ENCODE measurements around the gene IDE. TPM values are rescaled to one million over a fixed set of nuclear protein-coding genes. Genes with fewer than 3 reads are reported as not detected.
"Not testable (repeated sequence)": the region's sequence is repeated elsewhere in the genome, so short reads cannot be mapped to it uniquely, and the experiment has no call there.

The IDE gene
- polyA plus RNA-seq, 3 donors, result 23.2 to 26.4 (median 25.3) TPM

DNA sequence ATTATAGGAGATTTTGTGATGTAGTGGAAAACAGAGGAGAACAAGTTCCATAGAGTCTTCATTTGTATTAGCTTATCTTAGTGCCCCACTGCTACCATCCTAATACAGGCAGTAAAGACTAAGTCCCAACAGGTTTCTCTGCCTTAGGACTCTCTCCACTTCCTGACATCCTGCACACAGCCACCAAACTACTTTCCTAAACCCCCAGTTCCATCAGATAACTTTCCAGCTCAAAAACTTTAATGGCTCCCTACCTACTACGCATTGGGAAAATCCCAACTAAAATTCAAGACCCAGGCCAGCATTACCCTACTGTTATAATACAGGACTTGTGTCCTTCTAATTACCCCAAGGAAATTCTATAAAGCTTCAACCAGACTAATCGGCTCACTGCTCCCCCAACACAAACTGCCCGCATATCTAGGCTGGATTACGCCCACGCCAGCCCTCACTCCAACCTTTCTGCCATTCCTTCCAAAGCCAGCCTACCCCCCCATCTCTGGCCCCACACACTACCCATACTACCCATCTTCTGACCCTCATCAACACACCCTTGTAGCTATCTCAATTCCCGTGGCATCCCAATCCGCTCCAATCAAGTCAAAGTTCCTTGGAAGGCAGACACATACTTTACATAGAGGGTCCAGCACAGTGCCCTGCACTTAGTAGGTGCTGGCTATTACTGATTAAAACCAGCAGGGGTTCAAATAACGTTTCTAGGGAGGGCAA is 1.4 kb downstream of the IDE start:
- no peak for DNase-seq (ENCODE audit: extremely low read depth in 1 of 11, low read depth in 9 of 11, low spot score in 4 of 11)

DNA sequence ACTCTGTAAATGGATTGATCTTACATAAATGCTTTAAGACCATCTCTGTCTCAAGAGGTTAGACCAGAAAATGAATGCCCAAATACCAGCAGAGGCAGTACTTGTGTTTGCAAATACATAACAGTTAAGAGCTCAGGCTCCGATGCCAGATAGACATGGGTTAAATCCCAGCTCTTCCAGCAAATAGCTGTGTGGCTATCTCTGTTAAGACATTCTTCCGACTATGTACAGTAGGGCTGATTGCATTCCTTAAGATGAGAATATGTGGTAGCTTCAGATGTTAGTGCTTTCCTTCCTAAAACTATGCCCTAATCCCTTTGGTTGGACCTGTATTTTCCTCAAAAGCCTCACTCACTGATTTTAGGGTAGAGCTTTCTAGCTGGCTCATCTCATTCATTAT is 2.2 kb downstream of the IDE start:
- DNase-seq (ENCODE audit: extremely low read depth in 1 of 11, low read depth in 9 of 11, low spot score in 4 of 11), result no peak

DNA sequence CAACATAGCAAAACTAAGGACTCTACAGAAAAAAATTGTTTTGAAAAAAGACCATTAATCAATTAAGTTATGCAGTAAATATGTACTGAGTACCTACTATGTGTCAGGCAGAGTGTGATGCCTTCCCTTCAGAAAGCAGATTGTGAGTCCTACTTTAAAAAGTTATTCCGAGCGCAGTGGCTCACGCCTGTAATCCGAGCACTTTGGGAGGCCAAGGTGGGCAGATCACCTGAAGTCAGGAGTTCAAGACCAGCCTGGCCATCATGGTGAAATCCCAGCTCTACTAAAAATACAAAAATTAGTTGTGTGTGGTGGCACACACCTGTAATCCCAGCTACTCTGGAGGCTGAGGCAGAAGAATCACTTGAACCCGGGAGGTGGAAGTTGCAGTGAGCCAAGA is 4.2 kb downstream of the IDE start:
- not testable (repeated sequence) for DNase-seq (ENCODE audit: extremely low read depth in 1 of 11, low read depth in 9 of 11, low spot score in 4 of 11)

DNA sequence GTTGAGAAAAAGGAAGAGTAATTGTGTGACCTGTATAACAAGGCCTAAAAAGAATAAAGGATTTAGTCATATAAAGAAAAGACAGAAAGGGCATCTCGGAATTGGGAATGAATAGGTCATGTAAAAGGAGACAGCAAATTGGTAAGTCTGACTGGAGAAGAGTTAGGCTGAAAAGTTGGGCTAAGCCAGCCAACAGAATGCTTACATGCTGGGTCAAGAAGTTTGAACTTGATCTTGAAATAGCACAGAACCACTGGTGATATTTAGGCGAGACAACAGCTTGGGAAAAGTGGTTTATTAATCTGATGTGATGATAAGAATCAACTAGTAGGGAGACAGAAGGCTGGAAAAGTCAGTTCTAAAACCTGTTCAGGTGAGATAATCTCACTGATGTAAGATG is 4.8 kb downstream of the IDE start:
- DNase-seq (ENCODE audit: extremely low read depth in 1 of 11, low read depth in 9 of 11, low spot score in 4 of 11), result no peak

DNA sequence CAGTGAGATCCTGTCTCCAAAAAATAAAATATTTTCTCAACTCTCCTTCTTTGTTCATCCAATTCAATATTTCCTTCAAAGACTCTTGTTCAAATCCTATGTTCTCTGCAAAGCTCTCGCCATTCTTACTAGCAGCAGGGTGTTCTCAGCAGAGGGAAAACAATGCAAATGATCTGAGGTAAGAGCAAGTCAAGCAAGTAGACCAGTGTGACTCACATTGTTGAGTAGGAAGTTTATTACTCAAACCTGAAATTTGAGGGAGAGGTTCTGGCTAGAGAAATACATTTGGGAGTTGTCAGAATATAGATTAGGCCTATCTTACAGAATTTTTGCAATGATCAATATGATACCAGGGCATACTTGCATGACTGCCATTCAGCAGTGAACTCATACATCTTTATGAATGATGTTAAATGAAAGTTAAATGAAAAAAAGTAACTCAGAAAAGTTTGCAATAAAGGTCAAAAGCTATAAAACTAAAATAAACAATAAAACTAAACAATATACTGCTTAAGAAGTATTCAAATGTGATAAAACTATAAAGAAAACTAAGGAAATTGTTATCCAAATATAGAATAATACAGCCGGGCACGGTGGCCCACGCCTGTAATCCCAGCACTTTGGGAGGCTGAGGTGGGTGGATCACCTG is 5.8 kb downstream of the IDE start:
- no peak for DNase-seq (ENCODE audit: extremely low read depth in 1 of 11, low read depth in 9 of 11, low spot score in 4 of 11)

DNA sequence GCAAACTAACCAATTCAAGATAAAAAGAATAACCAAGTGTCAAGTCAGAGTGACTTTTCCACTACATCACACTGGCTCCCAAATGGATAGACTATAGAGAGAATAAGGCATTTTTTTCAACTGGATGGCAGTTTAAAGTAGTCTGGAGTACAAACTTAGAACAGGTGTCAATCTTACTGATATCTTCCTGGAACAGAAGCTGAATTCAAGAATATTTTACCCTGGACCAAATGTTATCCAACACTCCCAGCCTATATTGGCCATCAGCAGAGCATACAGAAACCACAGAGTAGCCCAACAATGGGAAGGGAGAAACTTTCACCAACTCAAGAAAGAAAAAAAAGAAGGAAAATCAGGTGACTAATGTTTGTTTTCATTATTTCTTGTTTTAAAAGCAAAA is 11.5 kb downstream of the IDE start:
- no peak for DNase-seq (ENCODE audit: extremely low read depth in 1 of 11, low read depth in 9 of 11, low spot score in 4 of 11)

DNA sequence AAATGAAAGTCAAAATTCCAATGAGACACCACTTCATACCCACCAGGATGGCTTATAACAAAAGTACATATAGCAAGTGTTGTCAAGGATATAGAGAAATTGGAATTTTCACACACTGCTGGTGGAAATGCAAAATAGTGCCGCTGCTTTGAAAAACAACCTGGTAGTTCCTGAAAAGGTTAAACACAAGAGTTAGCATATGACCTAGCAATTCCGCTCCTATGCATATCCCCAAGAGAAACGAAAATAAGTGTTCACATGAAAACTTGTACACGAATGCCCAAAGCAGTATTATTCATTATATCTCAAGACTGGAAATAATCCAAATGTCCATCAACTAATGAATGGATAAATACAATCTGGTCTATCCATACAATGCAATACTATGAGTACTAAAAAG is 14.8 kb downstream of the IDE start:
- no peak for DNase-seq (ENCODE audit: extremely low read depth in 1 of 11, low read depth in 9 of 11, low spot score in 4 of 11)

DNA sequence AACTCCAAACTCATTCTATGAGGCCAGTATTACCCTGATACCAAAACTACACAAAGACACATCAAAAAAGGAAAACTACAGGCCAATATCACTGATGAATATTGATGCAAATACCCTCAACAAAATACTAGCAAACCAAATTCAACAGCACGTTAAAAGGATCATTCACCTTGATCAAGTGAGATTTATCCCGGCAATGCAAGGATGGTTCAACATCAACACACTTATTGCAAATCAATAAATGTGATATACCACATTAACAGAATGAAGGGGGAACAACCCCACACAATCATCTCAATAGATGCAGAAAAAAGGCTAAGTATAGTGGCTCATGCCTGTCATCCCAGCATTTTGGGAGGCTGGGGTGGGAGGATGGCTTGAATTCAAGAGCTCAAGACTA is 19.9 kb downstream of the IDE start:
- no peak for DNase-seq (ENCODE audit: extremely low read depth in 1 of 11, low read depth in 9 of 11, low spot score in 4 of 11)

DNA sequence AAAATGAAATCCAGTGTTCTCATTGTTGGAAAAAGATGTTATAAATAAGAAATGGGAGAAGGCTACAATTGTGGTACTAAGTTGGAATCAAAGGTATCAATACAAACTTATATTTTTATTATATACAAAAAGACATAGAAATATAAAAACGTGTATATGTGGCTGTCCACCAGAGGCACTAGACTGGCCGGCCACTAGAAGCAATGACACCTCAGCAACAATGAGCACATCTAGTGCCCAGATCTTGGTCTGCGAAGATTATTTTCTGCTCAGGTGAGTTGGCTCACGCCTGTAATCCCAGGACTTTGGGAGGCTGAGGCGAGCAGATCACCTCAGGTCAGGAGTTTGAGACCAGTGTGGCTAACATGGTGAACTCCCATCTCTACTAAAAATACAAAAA is 21.6 kb downstream of the IDE start:
- DNase-seq (ENCODE audit: extremely low read depth in 1 of 11, low read depth in 9 of 11, low spot score in 4 of 11), result no peak

DNA sequence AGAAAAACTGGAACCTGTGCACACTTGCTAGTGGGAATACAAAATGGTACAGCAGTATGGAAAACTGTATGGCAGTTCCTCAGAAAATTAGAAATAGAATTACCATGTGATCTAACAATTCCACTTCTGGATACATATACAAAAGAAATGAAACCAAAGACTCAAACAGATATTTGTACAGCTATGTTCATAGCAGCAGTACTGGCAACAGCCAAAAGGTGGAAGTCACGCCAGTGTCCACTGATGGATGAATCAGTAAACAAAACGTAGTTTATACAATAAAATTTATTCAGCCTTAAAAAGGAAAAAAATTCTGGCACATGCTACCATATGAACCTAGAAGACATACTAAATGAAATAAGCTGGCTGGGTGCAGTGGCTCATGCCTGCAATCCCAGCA is 23.0 kb downstream of the IDE start:
- no peak for DNase-seq (ENCODE audit: extremely low read depth in 1 of 11, low read depth in 9 of 11, low spot score in 4 of 11)

DNA sequence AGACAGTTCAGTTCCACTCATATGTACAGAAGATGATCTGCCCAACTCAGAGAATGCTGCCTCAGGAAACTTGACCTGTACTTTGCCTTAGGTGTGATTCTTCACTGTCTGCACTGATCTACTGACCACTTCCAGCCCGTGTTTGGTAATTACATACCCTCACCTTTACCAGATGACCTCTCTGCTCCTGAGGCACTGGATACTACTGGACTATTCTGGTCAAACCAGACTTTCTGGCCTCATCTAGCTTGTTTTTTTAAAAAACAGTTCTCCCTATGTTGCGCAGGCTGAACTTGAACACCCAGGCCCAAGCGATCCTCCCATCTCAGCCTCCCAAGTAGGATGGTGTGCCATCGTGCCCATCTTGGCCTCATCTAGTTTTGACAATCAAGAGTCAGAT is 26.2 kb downstream of the IDE start:
- no peak for DNase-seq (ENCODE audit: extremely low read depth in 1 of 11, low read depth in 9 of 11, low spot score in 4 of 11)

DNA sequence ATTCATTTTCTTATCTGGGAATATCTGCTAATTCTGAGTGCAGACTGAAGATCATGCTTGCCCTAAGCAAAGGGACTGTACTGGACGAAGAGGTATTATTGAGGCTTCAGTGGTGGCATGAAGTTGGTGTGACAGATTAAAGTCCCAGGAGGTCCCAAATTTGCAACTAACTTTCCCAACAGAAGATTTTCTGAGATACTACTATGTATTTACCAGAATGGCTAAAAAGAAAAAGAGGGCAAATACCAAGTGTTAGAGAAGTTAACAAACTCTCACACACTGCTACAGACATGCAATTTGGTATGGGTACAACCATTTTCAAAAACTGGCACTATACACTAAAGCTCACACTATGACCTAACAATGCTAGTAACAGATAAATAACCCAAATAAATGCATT is 28.3 kb downstream of the IDE start:
- DNase-seq (ENCODE audit: extremely low read depth in 1 of 11, low read depth in 9 of 11, low spot score in 4 of 11), result no peak

DNA sequence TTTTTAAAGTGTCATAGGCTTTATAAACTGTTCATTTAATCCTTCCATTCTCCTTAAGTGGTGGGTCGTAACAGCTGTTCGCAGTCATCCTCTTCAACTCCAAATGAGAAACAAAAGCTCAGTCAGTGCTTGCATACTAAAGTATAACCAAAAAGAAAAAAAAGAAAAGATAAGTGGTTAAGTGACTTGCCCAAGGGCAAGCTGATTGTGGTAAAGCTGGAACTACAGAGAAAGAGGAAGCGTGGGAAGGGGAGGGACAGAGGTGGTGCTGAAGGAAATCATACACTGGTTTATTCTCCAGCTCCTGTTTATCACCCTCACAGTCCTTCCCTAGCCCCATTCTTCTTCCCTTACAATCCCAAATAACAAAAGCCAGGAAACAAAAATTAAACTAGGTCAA is 29.6 kb downstream of the IDE start:
- no peak for DNase-seq (ENCODE audit: extremely low read depth in 1 of 11, low read depth in 9 of 11, low spot score in 4 of 11)

DNA sequence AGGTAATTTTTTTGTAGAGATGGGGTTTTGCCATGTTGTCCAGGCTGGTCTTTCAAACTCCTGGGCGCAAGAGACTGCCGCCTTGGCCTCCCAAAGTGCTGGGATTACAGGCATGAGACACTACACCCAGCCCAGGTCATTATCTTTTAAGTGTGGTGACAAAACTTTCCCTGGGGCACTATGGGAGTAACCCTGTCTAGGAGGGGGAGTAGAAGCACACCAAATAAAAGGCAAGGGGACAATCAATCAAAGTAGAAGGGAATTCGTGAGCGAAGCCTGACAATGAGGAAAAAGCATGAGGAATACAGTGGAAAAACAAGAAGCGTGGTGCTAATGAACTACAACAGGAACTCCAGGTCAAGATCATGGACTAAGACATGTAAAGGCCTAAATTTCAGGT is 31.4 kb downstream of the IDE start:
- DNase-seq (ENCODE audit: extremely low read depth in 1 of 11, low read depth in 9 of 11, low spot score in 4 of 11), result no peak

DNA sequence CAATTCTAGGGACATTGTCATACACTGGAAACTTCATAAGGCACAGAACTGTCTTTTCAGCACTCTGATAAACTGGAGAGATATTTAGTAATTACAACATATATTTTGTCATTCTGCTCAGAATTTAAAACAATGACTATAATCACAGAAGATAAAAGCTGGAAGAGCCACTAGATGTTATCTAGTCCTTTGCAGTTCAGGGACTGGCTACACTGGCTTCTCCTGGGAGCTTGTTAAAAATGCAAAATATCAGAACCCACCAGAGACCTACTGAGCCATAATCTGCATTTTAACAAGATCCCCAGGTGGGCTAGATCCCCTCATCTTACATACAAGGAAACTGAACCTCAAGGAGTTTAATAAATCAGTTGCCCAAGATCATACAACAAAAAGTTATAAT is 32.3 kb downstream of the IDE start:
- no peak for DNase-seq (ENCODE audit: extremely low read depth in 1 of 11, low read depth in 9 of 11, low spot score in 4 of 11)

DNA sequence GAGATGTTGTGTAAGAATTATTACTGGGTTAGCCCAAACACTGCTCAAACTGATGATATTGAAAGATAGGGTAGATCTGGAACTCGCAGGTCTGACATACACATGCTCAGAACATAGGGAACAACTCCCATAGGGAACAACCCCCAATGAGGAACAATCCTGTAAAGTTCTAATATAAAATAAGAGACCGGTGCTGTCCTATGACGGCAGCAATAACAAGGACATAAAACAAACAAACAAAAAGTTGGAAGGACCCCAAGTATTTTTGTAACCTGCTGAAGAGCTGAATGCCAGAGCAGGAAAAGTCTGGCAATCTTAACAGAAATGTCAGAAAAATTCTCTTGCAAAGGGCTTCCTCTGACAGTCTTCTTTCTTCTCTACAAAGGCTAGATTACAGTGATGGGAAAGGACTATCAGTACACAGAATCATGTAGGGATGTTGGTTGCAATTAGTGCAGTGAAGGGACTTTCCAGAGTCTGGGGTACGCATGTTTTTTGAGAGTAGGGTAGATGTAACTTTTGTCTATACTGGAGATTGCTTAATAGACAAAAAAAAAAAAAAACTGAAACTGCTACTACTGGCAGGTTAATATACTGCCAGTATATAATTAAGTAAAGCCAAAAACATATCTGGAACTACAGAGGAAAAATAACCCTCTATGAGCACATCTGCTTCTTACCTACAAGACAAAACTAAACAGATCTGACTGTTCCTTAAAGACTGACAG is 35.5 kb downstream of the IDE start:
- DNase-seq (ENCODE audit: extremely low read depth in 1 of 11, low read depth in 9 of 11, low spot score in 4 of 11), result no peak

DNA sequence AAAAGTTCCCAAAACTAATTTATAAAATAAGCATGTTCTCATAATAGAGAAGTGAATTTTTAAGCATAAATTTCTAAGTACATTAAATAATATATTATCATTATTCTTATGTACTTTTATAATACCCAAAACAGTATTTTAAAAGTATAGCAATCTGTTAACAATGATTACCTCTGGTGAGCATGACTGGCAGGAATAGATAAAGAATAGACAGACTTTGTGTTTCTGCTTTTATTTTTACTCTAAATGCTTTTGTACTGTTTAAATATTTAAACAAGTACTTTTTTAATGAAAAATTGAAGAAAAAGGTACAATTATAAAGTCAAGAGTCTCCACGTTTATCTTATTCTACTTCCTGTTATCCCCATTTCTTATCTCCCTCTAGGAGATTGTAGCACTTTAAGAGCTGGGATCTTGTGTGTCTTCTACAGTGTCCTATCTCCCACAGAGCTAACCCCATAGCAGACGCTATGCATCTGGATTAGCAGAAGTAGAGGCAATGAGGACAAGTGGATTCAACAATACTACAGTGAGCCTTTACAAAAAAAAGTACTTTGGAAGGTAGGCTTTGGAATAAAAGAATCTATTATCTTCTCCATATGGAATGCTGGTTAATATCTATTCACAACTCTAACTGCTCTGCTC is 42.9 kb downstream of the IDE start:
- DNase-seq (ENCODE audit: extremely low read depth in 1 of 11, low read depth in 9 of 11, low spot score in 4 of 11), result no peak

DNA sequence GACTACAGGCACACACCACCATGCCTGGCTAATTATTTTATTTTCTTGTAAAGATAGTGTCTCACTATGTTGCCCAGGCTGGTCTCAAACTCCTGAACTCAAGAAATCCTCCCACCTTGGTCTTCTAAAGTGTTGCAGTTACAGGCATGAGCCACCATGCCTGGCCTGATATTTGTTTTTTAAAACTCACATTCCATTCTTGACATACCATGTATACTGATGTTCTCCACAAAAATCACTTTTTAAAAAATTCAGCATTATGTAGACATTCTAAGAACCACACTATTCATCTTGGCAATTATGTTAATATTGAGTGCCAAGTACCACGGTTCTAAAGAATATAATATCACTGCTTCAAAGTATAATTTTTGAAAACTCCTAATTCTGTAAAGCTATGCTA is 43.5 kb downstream of the IDE start:
- DNase-seq (ENCODE audit: extremely low read depth in 1 of 11, low read depth in 9 of 11, low spot score in 4 of 11), result no peak

DNA sequence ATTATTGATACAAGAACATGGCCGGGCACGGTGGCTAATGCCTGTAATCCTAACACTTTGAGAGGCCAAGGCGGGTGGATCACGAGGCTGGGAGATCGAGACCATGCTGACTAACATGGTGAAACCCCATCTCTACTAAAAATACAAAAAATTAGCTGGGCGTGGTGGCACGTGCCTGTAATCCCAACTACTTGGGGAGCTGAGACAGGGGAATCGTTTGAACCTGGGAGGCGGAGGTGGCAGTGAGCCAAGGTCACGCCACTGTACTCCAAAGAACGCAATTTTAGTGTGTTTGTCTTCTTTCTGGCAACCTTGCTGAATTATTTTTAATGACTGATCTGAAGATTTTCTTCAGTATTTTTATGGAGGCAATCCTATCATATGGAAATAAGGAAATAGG is 46.2 kb downstream of the IDE start:
- no peak for DNase-seq (ENCODE audit: extremely low read depth in 1 of 11, low read depth in 9 of 11, low spot score in 4 of 11)

DNA sequence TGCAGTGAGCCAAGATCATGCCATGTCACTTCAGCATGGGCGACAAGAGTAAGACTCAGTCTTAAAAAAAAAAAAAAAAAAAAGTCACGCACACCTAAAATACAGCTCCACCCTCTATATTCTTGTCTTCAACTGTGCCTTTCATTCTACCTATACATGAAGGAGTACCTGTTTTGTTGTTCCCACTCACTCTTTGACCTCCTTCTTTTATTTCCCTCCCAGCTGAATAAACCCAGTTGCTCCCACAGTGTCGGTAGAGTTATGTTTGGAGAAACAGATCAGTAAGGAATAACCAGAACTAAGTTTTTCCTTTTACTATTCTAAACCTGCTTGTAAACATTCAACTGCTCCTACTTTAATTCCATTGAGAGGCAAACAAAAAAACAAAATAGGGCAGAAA is 50.3 kb downstream of the IDE start:
- DNase-seq (ENCODE audit: extremely low read depth in 1 of 11, low read depth in 9 of 11, low spot score in 4 of 11), result no peak

All from renal cortex interstitium (tissue), 11 donors.